Psoas muscle (tissue), 8 donors: ENCODE data around the gene STK36. TPM values are rescaled to one million over a fixed set of nuclear protein-coding genes. Genes with fewer than 3 reads are reported as not detected.

Experiments
- ATAC-seq, 4 donors: fragments of 200-7000 bp; cut with Tn5 transposase; one replicate each; pipeline ENCODE4 v1.9.1; 2020; ENCODE audit warnings: moderate library complexity in 3 of 4, mild to moderate bottlenecking in 2 of 4
- DNase-seq, 2 donors: peaks; one replicate each; pipeline ENCODE4 v3.0.0-alpha.2; 2020
- H3K27ac ChIP-seq: fragments of 200-600 bp; one replicate; pipeline ENCODE4 v1.8.0; 2022
- H3K27me3 ChIP-seq, 3 donors: fragments of 200-600 bp in 1 of 3; one replicate each; pipeline versions ENCODE4 v1.6.1 to v1.8.0; 2013 to 2022; ENCODE audit warnings: low read length in 2 of 3, mild to moderate bottlenecking in 2 of 3, moderate library complexity in 1 of 3; ENCODE audit not compliant: insufficient read depth in 3 of 3
- H3K36me3 ChIP-seq, 2 donors: fragments of 200-600 bp in 1 of 2; one replicate each; pipeline versions ENCODE4 v1.6.1 to v1.8.0; 2013 to 2022; ENCODE audit warnings: low read depth in 1 of 2, mild to moderate bottlenecking in 1 of 2, moderate library complexity in 1 of 2; ENCODE audit not compliant: insufficient read depth in 1 of 2
- H3K4me1 ChIP-seq: fragments of 200-600 bp; one replicate; pipeline ENCODE4 v1.8.0; 2022
- H3K4me3 ChIP-seq: fragments of 200-600 bp; one replicate; pipeline ENCODE4 v1.8.0; 2022; ENCODE audit warnings: mild to moderate bottlenecking
- H3K9me3 ChIP-seq: fragments of 200-600 bp; one replicate; pipeline ENCODE4 v1.8.0; 2022
- WGBS, 3 donors: extraction: QIAGEN DNeasy Blood & Tissue Kit; methylation state at CpG; one replicate each; pipeline versions ENCODE4 v1.1.6 to v1.1.7; 2013; 5-methylcytosine and 5-hydroxymethylcytosine counted together
- intact Hi-C, 2 donors: fragments of 100-400 bp; cut with DNase I; formaldehyde crosslinking; loops; one replicate each; pipeline versions ENCODE4 v1.11.0 to v1.14.2; 2022
- polyA plus RNA-seq, 3 donors: library from polyadenylated mRNA; stranded (reverse); fragments of 200-250 nt; gene quantifications; one replicate each; pipeline ENCODE4 v1.2.3, GENCODE V29; 2013
- total RNA-seq, 4 donors: library from RNA; stranded (reverse); fragmentation: NEBNext Ultra II Directional in 2 of 4; extraction: Animal tissue kit (Norgen Biotek cat#: 25700) in 2 of 4; gene quantifications; one replicate each; pipeline versions ENCODE4 v1.2.1 to v1.2.4, GENCODE V29; 2021 to 2023
- TF ChIP-seq, protein P1 (sequence below): fragments of 200-600 bp; IDR thresholded peaks from one replicate; pipeline ENCODE4 v1.8.0; 2022; ENCODE audit warnings: antibody characterized with exemption
- donor health status: healthy with polysubstance abuse.
- donor health status: DM: no; HTN: no; CAD: no; lungs with moderate emphysema.
- donor health status: Bipolar disorder and iron deficiency.
- donor health status: healthy.
- donor health status: DM: yes; HTN: yes; CAD: no.
- donor health status: DM: no; HTN: no; CAD: no.
- donor health status: DM: no; HTN: no; CAD: no.
- donor health status: DM: yes; HTN: yes; CAD: no.

Gene STK36
- total and polyA plus RNA-seq, 7 donors: 3.7 to 11.3 (median 7.3) TPM

- DNase-seq: peak; percentile 93 to 95
- TF ChIP-seq, protein P1, sequence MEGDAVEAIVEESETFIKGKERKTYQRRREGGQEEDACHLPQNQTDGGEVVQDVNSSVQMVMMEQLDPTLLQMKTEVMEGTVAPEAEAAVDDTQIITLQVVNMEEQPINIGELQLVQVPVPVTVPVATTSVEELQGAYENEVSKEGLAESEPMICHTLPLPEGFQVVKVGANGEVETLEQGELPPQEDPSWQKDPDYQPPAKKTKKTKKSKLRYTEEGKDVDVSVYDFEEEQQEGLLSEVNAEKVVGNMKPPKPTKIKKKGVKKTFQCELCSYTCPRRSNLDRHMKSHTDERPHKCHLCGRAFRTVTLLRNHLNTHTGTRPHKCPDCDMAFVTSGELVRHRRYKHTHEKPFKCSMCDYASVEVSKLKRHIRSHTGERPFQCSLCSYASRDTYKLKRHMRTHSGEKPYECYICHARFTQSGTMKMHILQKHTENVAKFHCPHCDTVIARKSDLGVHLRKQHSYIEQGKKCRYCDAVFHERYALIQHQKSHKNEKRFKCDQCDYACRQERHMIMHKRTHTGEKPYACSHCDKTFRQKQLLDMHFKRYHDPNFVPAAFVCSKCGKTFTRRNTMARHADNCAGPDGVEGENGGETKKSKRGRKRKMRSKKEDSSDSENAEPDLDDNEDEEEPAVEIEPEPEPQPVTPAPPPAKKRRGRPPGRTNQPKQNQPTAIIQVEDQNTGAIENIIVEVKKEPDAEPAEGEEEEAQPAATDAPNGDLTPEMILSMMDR: no peak
- Histone ChIP-seq H3K4me1 (peaks cover 48% of the 10 kb centered on the region), H3K9me3 (no peaks in the 10 kb centered on the region), H3K27me3 (no peaks in the 10 kb centered on the region), H3K36me3 (peaks cover 0 to 71% of the 10 kb centered on the region in 2 donors), H3K4me3 (peak within 1 kb of the TSS; percentile 95), H3K27ac (peak within 1 kb of the TSS; percentile 84)
- intact Hi-C loops: loop anchor here in 1 of 2 donors (5.0 kb wide), 3 partner anchors 52 to 252 kb away; partner anchors contain the start of gene PLCD4
- WGBS, 3 donors: 0 to 1% (median 1%) methylated on average over 48 to 49 of the region's 49 CpGs
- ATAC-seq: peak; percentile 82 to 88 (median 85)
Observed at GRCh38 chr2:218659258-218659987, 12.5 kb upstream of the STK36 start, which contains the start of the genes BCS1L and ZNF142. BCS1L (plus strand) TSS chr2:218659683; CDS start chr2:218660988, 1,305 bp downstream. ZNF142 (minus strand) TSS chr2:218659623; CDS start chr2:218656429, 3,194 bp downstream.

- H3K27ac ChIP-seq: peak overlapping the region; percentile 84
- TF ChIP-seq, protein P1: no peak
- intact Hi-C loops: loop anchor here (5.0 to 10.0 kb wide), 5 partner anchors 53 to 365 kb away; partner anchors contain the start of genes PLCD4 (in 1 of the 2) and TMBIM1 (in 1 of the 2)
- peak overlapping the region; percentile 95 for H3K4me3 ChIP-seq
- H3K36me3 ChIP-seq: peaks cover 0 to 71% of the 10 kb centered on the region in 2 donors
- WGBS, 3 donors: 13 to 18% (median 13%) methylated on average over 8 of the region's 8 CpGs
- no peaks in the 10 kb centered on the region for H3K27me3 ChIP-seq
- H3K4me1 ChIP-seq: peaks cover 42% of the 10 kb centered on the region
- DNase-seq (no peak), ATAC-seq (no peak)
- no peaks in the 10 kb centered on the region for H3K9me3 ChIP-seq
Observed at GRCh38 chr2:218659988-218660358, 11.9 kb upstream of the STK36 start.

GRCh38 chr2:218662377-218662776 lies 9.5 kb upstream of the STK36 start:
- Histone ChIP-seq H3K27me3 (no peaks in the 10 kb centered on the region), H3K36me3 (peaks cover 4 to 75% of the 10 kb centered on the region in 2 donors), H3K9me3 (no peaks in the 10 kb centered on the region), H3K4me3 (no peak overlapping the region), H3K27ac (no peak overlapping the region), H3K4me1 (peaks cover 22% of the 10 kb centered on the region)
- TF ChIP-seq, protein P1: no peak
- intact Hi-C loops: loop anchor here (10.0 kb wide), 2 partner anchors 258 to 368 kb away; partner anchors contain the start of gene TMBIM1 (in 1 of the 2)
- ATAC-seq (no peak), DNase-seq (no peak)
- 77 to 82% (median 80%) methylated on average over 7 of the region's 7 CpGs for WGBS, 3 donors

DNA sequence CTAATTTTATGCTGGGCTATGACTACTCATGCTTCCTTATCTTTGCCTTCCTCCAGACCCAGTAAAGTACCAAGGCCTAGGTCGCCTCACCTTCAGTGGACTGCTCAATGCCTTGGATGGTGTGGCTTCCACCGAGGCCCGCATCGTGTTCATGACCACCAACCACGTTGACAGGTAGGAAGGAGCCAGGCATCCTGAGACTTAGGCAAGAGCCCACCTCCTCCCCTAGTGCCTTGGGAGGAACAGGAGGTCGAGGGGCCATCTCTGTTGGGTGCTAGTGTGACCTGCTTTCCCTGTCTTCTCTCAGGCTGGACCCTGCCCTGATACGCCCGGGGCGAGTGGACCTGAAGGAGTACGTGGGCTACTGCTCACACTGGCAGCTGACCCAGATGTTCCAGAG lies 9.1 kb upstream of the STK36 start:
- Histone ChIP-seq H3K27me3 (no peaks in the 10 kb centered on the region), H3K4me3 (no peak overlapping the region), H3K36me3 (peaks cover 4 to 75% of the 10 kb centered on the region in 2 donors), H3K4me1 (peaks cover 18% of the 10 kb centered on the region), H3K9me3 (no peaks in the 10 kb centered on the region), H3K27ac (no peak overlapping the region)
- ATAC-seq (no peak), DNase-seq (no peak)
- WGBS, 3 donors: 88 to 90% (median 89%) methylated on average over 10 of the region's 10 CpGs
- intact Hi-C loops: loop anchor here (10.0 kb wide), 2 partner anchors 258 to 368 kb away; partner anchors contain the start of gene TMBIM1 (in 1 of the 2)
- TF ChIP-seq, protein P1: no peak
